ENCODE data around the gene PCSK9. TPM values are rescaled to one million over a fixed set of nuclear protein-coding genes. Genes with fewer than 3 reads are reported as not detected.

Gene PCSK9
- total and polyA plus RNA-seq, 9 of the 15 experiments (the other 6 are each of a cell fraction or from before 2014, with no cell fraction given): 3.2 to 58.6 (median 24.7) TPM

GRCh38 chr1:55039342-55040082, at the start of gene PCSK9 (continued):
- TF ChIP-seq PHF8 (IDR thresholded peaks at IDR 0.05; ENCODE audit: borderline replicate concordance, low read length) (peak; percentile 66; the same call in 1 of the 2 replicates), THAP12 (CRISPR knock-in tag; IDR thresholded peaks at IDR 0.05) (peak; percentile 57; the same call in 1 of the 2 replicates), SMAD2 (IDR thresholded peaks at IDR 0.05; ENCODE audit: low read depth, low read length) (no peak), HNRNPL (IDR thresholded peaks at IDR 0.05; ENCODE audit: low read depth, low read length) (0 out of 2 replicates have a peak, but pooled peaks have one; percentile 58), MNT (conservative IDR thresholded peaks at IDR 0.05) (peak; percentile 42 to 43; a peak in 1 of 4 replicates), ZNF232 (CRISPR knock-in tag; IDR thresholded peaks at IDR 0.05) (peak; percentile 20; the same call in 1 of the 2 replicates), SMARCE1 (IDR thresholded peaks at IDR 0.05) (0 out of 2 replicates have a peak, but pooled peaks have one; percentile 16), USF2 (CRISPR knock-in tag; IDR thresholded peaks at IDR 0.05) (no peak), FOXM1 (IDR thresholded peaks at IDR 0.05; ENCODE audit: low read depth) (no peak), FOXM1 (CRISPR knock-in tag; IDR thresholded peaks at IDR 0.05; ENCODE audit: low read depth) (peak; percentile 78; the same call in 1 of the 2 replicates), GABPB1 (CRISPR knock-in tag; IDR thresholded peaks at IDR 0.05) (peak; percentile 28; the same call in 1 of the 2 replicates), NRF1 (conservative IDR thresholded peaks at IDR 0.05 in 1 of 2, IDR thresholded peaks at IDR 0.05 in 1 of 2) (peak; percentile 61 to 70), EP400 (IDR thresholded peaks at IDR 0.05) (peak; percentile 53; the same call in 1 of the 2 replicates), THRAP3 (IDR thresholded peaks at IDR 0.05; ENCODE audit: borderline replicate concordance) (no peak), ZBTB17 (CRISPR knock-in tag; IDR thresholded peaks at IDR 0.05) (0 out of 2 replicates have a peak, but pooled peaks have one; percentile 18), ZNF592 (IDR thresholded peaks at IDR 0.05) (peak; percentile 69; the same call in 1 of the 2 replicates), TEAD1 (CRISPR knock-in tag; IDR thresholded peaks at IDR 0.05) (0 out of 4 replicates have a peak, but pooled peaks of 1 of the 2 experiments have one; percentile 18)
